HuH-7.5 (cell line): Measurements from ENCODE around the gene LCE1D.

ENCODE experiments used
- DNase-seq: peaks from one replicate; pipeline ENCODE4 v3.0.0; 2011; ENCODE audit warnings: low spot score

LCE1D gene

GRCh38 chr1:152817309-152817708, 20.8 kb downstream of the LCE1D start:
- DNase-seq, result no peak

DNA sequence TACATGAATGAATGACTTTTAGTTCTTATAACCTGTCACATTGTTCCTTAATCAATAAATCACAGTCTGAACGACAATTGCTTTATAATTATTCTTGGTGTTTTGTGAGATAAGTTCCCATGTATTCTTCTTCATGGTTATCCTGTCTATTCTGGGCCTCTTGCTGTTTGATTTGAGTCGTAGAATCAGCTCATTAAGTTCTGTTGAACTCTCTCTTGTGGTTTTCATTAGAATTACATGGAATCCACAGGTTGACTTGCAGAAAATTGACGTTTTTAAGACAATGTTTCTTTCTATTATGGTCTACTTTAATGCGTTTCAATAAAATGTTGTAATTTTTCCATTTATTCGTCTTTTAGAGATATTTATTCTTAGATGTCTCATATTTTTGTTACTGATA, 26.8 kb downstream of the LCE1D start:
- DNase-seq, result no peak

DNA sequence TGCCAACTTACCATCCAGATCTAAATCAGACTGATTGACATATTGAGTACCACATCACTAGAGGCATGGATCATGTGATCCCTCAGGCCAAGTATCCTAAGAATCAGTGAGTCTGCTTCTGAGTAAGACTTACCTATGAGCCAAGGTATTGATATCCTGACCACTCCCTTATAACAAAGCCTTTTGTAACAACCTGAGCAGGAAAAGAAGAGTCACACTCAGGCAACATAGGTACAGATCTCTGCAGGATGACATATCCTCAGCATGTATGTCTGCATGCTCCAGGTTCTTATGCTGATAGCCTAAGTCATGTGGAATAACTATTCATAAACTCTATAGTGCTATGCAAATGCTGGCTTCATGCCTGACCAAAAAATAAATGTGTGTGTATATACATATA, 28.4 kb downstream of the LCE1D start:
- DNase-seq, result no peak

- DNase-seq, result no peak
Observed at GRCh38 chr1:152827173-152827572, 30.7 kb downstream of the LCE1D start, which contains the start of gene LCE1A. Gene LCE1A, plus strand, starts transcription at chr1:152827473. Its CDS starts 0 bp downstream, at chr1:152827473.

DNA sequence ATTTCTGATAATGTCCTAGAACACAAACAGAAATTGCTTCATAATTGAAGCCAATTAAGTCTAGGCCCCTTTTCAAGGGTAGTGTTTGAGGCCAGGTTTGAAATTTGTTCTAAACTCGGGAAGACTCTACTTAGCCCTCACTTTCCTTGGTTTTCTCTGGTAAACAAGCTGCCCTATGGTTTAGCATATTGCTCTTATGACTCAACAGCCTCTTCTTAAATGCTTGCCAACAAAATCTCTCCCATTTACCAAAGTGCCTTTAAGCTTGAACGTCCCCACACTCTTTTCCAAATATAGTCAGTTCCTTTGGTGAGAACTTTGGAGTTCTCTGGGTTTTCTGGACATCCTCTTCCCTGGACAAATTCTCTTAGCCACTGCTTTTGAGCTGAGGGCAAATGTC, 40.3 kb downstream of the LCE1D start:
- DNase-seq, result no peak

- DNase-seq, result no peak
Observed at GRCh38 chr1:152842556-152842955, 46.0 kb downstream of the LCE1D start, which contains the start of gene LCE6A. Gene LCE6A, plus strand, starts transcription at chr1:152842856. Its CDS starts 665 bp downstream, at chr1:152843521.
